NCI-H460 (cell line): ENCODE data around the gene PPP2R3A. TPM values are rescaled to one million over a fixed set of nuclear protein-coding genes. Genes with fewer than 3 reads are reported as not detected.
"Not testable (repeated sequence)": the region's sequence is repeated elsewhere in the genome, so short reads cannot be mapped to it uniquely, and the experiment has no call there.

Source experiments
- DNase-seq: peaks from one replicate; pipeline ENCODE4 v3.0.0-alpha.2; 2016; ENCODE audit warnings: low read depth; ENCODE audit errors: extremely low read depth
- total RNA-seq: library from RNA; depleted of rRNA; stranded (reverse); fragments of >200 nt; shearing (Covaris generic); gene quantifications from 2 replicates; pipeline ENCODE4 v1.2.3, GENCODE V29; 2014

PPP2R3A gene
- total RNA-seq, 1 experiment from 2014 or later, result 2.8 TPM

- not testable (repeated sequence) for DNase-seq
These were observed 178.9 kb downstream of the PPP2R3A start for GRCh38 chr3:136144397-136144796.

- DNase-seq, result no peak
These were observed 181.6 kb downstream of the PPP2R3A start for GRCh38 chr3:136146981-136147729.

GRCh38 chr3:136149667-136150066 lies 184.1 kb downstream of the PPP2R3A start:
- DNase-seq, result no peak

- no peak for DNase-seq
These were observed 185.7 kb downstream of the PPP2R3A start for GRCh38 chr3:136151219-136151618.

- no peak for DNase-seq
These were observed 186.8 kb downstream of the PPP2R3A start for GRCh38 chr3:136152176-136152843.

GRCh38 chr3:136152963-136153362 lies 187.4 kb downstream of the PPP2R3A start:
- no peak for DNase-seq

GRCh38 chr3:136161516-136161915 lies 196.0 kb downstream of the PPP2R3A start:
- no peak for DNase-seq

GRCh38 chr3:136162322-136162721 lies 196.8 kb downstream of the PPP2R3A start:
- no peak for DNase-seq

GRCh38 chr3:136163607-136164006 lies 198.1 kb downstream of the PPP2R3A start:
- not testable (repeated sequence) for DNase-seq

GRCh38 chr3:136166507-136166906 lies 201.0 kb downstream of the PPP2R3A start:
- DNase-seq, result no peak

GRCh38 chr3:136168236-136168635 lies 202.7 kb downstream of the PPP2R3A start:
- DNase-seq, result not testable (repeated sequence)

GRCh38 chr3:136171097-136171542 lies 205.6 kb downstream of the PPP2R3A start:
- DNase-seq, result peak; percentile 42

- DNase-seq, result no peak
These were observed 208.5 kb downstream of the PPP2R3A start for GRCh38 chr3:136173939-136174490.

- no peak for DNase-seq
These were observed 212.3 kb downstream of the PPP2R3A start for GRCh38 chr3:136177876-136178275.

- DNase-seq, result no peak
These were observed 216.2 kb downstream of the PPP2R3A start for GRCh38 chr3:136181741-136182140.

GRCh38 chr3:136184703-136185102 lies 219.2 kb downstream of the PPP2R3A start:
- no peak for DNase-seq

- DNase-seq, result no peak
These were observed 220.8 kb downstream of the PPP2R3A start for GRCh38 chr3:136186344-136186743.

GRCh38 chr3:136186846-136187245 lies 221.3 kb downstream of the PPP2R3A start:
- no peak for DNase-seq

GRCh38 chr3:136187868-136188267 lies 222.3 kb downstream of the PPP2R3A start:
- no peak for DNase-seq

- DNase-seq, result no peak
These were observed 223.5 kb downstream of the PPP2R3A start for GRCh38 chr3:136189043-136189442.

GRCh38 chr3:136189859-136190617 lies 224.5 kb downstream of the PPP2R3A start:
- DNase-seq, result no peak
